Fibroblast of the conjunctiva (primary cell): ENCODE data around the gene ZDBF2.
"Not testable (repeated sequence)": the region's sequence is repeated elsewhere in the genome, so short reads cannot be mapped to it uniquely, and the experiment has no call there.

Experiments used
- DNase-seq: peaks from one replicate; pipeline ENCODE4 v3.0.0-alpha.2; 2010; ENCODE audit warnings: low read depth

ZDBF2 gene

DNA sequence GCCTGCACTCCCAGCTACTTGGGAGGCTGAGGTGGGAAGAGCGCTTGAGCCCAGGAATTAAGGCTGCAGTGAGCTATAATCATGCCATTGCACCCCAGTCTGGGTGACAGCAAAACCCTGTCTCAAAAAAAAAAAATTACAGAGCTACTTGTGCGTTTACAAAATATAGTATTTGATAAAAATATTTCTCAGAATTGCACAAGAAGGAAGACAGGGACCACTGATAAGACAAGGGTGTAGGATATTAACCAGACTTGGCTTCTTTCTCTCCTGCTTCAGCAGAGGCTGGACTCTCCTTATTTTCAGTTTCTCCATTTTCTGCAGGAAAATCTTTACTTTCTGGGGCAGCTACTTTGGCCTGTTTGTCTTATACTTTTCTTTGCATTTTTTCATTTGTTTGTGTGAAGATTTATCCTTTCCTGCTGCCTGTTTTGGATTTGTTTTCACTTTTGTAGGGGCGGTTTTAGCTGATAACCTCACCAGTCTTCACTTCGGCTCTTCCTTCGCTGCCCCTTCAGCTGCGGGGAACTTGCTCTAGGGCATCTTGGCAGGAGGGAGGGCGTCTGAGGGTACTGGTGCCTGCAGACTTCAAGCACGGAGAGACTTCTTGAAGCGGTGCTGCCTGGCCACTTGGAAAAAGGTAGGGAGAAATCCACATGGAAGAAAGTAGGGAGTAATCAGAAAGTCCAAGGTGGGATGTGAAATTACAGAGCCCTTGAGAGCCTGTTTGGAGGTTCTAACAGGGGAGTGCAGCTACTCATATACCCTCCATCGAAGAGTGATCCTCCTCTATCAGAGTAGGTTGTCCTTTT, 14.9 kb upstream of the ZDBF2 start:
- DNase-seq = no peak

DNA sequence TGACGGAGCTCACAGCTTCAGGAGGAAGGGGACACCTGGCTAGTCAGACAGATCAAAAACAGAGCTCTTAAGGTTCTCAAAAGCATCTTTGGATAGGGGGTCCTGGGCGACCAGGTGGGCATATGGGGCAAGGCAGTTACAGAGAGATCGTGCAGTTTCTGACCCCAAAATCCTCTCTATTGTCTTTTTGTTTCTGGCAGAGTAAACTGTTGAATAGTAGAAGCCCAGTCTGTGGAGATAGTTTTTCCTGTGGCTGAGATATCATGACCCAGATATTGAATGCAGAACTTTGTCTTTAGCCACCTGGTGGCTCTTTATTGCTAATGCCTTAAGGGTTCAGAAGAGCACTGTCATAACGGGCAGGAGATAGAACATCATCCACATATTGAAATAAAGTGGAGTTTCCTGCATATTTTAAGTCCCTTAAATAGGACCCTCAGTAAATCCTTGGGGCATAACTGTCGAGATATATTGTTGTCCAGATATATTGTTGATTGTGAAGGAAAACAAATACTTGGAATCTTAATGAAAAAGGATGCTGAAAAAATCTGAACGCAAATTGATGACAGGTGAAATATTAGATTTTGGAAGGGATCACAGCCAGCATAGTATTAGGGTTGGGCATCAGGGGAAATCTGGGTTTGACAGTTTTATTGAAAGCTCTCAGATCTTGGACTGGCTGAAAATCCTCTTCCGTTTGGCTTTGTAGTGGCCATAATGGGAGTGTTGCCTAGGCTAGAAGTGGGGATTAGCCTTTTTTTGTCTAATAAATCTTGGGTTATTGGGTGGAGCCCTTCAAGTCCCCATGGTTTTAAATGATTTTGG, 14.1 kb upstream of the ZDBF2 start:
- no peak for DNase-seq

DNA sequence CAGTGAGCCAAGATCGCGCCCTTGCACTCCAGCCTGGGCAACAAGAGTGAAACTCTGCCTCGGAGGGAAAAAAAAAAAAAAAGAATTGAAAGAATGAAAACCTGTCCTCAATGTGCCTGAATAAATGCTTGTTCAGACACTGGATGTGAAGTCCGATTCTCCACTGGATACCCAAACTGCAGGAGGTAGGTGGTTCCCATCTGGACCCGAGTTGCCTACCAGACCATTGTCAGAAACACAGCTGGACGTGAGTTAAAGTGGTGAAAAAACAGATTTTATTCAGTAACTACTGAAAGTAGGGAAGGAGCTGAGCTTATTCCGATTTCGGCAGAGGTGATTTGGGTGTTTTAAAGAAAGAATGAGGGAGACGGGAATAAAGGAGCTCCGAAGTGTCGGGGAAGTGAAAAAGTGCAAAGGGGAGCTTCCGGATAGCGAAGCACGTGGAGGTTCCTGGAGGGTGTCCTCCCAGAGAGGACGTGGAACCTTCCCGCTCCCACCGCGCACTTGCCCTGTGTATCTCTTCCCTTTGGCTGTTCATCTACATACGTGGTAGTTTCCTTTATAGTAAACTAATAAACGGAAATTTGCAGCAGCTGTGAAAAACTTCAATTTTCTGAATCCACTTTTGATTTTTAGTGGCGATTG, 10.4 kb upstream of the ZDBF2 start:
- DNase-seq = no peak

DNA sequence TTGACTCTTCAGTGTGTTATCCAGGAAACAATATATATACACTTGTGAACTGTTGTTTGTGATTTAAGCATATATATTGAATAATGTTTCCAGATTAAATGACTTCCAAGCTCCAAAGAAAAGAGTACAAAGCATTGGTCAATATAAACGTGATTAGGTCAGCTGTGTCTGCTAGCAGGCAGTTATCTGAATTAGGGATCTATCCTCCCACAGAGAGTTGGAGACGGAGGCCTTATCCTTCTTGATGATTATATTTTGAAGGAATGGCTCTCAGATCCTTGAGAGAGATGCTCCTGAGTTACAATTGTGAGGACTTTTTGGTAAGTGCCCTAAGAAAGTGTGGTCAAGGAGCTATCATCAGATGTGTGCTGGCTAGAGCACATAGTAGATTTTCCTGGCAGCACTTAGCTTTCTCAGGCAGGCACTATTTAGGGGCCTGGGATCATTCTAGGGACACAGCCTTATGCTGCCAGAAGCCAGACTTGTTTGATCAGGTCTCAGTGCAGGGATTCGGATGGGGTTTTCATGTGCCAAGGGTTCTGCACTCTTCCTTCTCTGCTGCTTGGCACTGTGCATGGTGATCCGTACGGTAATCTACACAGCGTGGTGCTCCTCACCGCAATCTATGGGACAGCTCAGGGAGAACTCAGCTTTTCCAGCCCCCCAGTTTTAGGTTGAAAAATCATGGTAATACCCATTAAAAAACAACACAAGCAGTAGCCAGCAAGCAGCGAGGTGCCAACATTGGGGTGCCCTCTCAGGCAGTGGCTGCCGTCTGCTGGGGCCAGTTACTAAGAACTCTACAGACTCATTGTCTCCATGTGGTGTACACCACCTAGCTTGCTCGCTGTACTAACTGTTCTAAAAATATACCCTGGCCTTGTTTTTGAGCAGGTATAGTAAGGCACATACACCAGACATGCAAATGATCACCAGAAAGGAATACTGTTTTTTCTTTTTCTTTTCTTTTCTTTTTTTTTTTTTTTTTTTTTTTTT, 8.0 kb upstream of the ZDBF2 start:
- no peak for DNase-seq

DNA sequence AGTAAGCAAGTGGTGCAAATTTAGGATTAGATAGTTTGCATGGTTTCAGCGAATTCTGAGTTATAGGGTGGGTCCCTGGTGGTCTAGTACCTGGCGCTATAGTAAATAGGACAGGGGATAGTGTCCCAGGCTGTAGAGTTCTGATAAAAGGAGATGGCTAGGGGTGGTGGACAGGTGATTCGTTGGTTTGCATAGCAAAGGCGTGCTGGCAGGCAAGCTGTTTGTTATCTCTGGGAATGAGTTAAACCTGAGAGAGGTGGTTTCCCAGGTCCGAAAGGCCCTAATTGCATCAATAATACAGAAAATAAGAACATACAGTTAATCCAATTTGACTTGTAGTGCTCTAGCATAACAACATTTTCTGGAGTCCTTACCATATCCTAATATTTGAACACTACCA, 6.9 kb upstream of the ZDBF2 start:
- no peak for DNase-seq

DNA sequence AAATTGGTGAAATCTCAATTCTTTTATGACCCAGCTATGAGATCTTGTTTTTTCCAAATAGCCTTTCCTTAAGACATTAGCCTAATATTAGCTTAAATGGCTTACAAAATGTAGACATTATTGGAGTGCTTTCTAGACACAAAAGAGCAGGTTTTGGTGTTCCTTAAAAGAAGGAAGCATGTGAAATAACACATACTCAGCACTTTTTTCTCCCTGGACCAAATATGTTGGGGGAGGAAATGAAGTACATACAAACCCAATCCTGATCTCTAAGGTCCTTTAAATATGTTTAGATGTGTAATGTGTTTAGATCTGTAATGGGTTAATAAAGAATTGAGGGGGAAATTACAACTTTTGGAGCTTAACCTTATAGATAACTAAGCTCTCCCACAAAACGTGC, 3.4 kb upstream of the ZDBF2 start:
- DNase-seq = no peak

DNA sequence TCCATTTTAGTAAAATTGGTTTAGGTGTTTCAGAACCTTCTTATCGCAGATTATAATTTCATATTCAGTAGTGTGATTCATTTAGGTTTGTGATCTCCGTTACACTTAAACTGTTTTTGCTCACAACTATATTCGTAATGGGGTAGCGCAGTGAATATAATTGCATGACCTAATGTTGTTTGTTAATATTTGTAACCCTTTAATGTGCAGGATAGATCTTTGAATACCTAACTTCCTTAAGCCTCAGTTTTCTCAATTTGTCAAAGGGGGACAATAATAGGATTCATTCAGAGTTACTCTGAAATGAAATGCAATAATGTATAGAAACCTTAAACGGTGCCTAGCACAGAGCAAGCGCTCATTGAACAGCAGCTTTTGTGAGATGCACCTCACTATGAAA, 558 bp upstream of the ZDBF2 start:
- no peak for DNase-seq

DNA sequence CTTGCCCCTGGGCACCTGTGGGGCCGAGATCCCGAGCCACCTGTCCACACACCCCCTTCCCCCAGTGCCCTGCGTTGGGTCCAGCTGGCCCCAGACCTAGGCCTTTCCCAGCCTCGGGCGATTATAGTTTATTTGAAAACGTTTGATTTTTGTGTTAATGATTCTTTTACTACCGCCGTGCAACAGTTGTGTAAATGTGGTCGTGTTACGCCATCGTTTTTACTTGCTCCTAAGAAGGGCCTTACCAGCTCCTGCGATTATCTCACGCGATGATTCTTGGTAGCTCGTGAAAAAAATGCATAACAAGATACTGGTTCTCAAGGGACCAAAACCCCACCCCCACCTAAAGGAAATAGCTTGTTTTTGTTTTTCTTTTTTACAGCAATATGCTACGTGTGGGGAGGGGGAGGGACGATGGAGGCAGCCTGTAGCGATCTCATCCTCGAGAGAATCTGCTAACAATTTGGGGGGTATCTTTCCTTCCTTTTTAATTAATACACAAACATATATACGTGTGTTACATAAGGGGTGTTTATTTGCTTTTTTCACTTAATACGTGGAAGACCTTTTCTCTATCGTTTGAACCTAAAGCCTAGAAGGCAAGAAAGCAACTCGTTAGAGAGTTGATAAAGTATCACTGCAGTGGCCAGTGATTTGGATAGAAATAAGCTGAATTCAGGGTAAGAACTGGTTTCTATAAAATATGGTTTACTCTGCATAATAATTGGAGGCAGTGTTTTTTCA, 1.0 kb downstream of the ZDBF2 start:
- DNase-seq = no peak

DNA sequence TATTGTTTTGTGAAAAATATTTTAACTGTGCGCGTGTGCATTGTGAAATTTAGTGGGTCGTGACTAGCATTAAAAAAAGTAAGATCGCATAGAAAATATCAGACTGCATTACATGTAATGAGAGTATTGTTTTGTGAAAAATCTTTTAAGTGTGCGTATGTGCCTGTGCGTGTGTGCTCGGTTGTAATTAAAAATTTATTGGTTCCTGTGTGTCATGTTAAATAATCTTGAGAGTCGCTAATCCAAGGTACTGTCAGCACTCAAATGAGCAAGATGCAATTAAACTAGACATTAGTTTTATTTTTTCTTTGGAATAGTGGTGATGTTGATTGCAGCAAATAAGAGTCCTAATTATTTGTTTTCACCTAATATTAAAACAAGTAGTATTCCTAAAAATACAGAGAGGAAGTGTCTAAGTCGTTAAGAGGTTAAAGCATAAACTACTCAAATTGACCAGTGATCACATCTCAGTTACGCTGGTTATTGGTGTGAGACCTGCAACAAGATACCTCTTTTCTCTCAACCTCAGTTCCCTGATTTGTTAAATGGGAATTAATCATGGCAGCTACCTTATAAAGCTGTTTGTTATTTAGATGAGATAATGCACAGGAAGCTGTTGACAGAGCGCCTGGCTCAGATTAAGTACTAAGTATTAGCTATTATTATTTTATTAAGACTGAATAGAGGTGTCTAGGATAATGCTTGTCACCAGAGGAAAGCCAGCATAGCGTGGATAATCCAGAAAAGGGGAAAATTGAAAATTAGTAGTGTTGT, 1.9 kb downstream of the ZDBF2 start:
- no peak for DNase-seq

DNA sequence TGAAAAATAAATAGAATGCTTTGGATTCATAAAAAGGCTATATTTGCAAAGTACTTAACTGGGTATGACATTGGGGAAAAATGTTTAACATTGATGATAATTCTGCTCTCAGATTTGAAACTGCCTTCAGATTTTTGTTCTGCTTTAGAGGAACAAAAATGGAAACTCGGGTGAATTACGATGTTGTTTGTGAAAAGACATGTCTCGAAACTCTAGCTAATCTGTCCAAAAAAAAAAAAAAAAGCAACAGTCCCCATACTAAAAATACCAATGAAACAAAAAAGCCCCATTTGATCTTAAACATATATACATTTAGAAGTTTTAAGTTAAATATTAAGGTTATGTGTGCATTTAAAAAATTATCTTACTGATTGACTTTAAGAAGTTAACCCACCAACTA, 3.0 kb downstream of the ZDBF2 start:
- DNase-seq = no peak

DNA sequence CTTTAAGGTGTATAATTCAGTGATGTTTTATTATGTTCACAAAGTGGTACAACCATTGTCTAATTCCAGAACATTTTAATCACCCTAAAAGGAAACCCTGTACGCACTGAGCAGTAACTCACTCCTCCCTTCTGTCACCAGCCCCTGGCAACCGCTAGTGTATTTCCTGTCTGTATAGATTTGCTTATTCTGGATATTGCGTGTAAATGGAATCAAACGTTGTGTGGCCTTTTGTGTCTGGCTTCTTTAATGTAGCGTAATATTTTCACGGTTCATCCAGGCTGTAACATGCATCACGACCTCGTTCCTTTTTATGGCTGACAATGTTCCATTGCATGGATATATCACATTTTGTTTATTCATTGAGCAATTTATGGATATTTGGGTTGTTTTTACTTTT, 8.3 kb downstream of the ZDBF2 start:
- DNase-seq = no peak

DNA sequence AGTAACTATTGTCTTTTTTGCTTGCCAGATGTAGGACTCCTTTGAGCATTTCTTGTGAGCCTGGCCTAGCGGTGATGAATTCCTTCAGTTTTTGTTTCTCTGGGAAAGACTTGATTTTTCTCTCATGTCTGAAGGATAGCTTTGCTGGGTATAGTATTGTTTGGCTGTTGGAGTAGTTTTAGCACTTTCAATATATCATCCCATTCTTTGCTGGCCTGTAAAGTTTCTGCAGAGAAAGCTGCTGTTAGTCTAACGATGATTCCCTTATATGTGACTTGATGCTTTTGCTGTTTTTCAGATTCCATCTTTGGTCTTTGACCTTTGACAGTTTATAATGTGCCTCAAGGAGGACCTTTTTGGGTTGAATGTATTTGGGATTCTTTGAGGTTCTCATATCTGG, 12.7 kb downstream of the ZDBF2 start:
- DNase-seq = no peak

DNA sequence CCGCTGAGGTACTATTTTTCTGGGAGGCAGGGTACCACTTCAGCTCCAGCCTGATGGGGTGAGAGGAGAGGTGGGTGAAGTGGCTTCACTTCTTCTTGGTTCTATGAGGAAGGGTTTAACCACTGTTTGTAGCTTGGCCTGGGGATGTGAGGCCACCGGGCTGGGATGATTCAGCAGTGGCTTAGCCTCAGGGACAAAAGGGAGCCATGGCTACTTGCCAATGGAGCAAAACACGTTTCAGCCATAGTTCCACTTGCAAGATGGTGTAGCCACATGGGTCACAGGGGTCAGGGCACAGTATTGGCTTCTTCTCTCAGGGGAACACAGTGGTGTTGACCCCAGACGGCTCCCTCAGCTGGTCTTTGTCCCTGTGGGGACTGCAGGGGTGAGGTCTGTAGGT, 14.9 kb downstream of the ZDBF2 start:
- no peak for DNase-seq

DNA sequence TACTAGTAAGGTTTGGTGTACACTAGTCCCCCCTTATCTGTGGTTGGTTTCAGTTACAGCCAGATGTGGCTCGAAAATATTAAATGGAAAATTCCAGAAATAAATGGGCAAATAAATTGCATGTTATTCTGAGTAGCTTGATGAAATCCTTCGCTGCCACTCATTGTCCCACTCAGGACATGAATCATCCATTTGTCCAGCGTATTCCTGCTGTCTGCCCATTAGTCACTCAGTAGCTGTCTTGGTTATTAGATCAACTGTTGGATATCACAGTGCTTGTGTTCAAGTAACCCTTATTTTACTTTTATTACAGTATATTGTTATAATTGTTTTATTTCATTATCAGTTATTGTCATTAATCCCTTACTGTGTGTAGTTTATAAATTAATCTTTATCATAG, 21.7 kb downstream of the ZDBF2 start:
- DNase-seq = peak; percentile 8

DNA sequence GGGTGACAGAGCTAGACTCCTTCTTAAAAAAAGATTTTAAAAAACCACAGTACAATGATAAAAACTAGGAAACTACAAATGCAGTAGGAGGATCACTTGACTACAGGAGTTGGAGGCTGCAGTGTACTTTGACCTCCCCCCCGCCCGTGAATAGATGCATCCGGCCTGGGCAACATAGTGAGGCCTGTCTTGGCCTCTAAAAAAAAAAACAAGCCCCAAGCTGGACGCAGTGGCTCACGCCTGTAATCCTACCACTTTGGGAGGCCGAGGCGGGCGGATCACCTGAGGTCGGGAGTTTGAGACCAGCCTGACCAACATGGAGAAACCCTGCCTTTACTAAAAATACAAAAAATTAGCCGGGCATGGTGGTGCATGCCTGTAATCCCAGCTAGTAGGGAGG, 25.1 kb downstream of the ZDBF2 start:
- DNase-seq = not testable (repeated sequence)

DNA sequence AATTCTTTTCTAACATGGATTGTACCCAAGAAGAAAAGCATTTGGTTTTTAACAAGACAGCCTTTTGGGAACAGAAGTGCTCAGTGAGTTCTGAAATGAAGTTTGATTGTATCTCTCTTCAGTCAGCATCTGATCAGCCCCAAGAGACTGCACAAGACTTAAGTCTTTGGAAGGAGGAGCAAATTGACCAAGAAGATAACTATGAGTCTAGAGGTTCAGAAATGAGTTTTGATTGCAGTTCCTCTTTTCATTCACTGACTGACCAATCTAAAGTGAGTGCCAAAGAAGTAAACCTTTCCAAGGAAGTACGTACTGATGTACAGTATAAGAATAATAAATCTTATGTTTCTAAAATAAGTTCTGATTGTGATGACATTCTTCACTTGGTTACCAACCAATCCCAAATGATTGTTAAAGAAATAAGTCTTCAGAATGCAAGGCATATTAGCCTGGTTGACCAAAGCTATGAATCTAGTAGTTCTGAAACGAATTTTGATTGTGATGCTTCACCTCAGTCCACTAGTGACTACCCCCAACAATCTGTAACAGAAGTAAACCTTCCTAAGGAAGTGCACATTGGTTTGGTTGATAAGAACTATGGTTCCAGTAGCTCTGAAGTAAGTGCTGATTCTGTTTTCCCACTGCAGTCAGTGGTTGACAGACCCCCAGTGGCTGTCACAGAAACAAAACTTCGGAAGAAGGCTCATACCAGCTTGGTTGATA, 31.2 kb downstream of the ZDBF2 start:
- DNase-seq = no peak

DNA sequence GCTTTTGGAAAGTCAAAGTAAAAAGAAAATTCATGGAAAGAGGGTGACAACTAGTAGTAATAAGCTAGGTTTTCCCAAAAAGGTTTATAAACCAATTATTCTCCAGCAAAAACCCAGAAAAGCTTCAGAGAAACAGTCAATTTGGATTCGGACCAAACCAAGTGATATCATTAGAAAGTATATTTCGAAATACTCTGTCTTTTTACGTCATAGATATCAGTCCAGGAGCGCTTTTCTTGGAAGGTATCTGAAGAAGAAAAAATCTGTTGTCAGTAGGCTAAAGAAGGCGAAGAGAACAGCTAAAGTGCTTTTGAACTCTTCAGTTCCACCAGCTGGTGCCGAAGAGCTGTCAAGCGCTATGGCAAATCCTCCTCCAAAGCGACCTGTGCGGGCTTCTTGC, 36.6 kb downstream of the ZDBF2 start:
- no peak for DNase-seq

DNA sequence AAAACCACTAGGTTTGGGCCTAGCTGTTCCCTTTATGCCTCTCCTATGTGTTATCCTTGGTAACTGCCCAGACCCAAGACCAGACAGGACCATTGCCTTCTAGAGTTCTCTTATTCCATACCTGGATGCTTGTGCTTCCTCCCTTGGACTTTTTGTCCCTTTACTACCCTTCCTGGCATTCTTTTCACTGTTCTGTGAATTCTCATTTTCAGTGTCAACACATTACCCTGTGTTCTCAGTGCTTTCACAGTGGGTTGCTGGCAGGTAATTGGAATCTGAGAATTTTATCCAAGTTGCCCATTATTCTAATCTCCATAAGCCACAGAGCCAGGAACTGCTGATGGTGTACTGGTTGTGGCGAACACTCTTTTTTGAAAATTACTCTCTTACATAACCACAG, 41.7 kb downstream of the ZDBF2 start:
- DNase-seq = no peak

DNA sequence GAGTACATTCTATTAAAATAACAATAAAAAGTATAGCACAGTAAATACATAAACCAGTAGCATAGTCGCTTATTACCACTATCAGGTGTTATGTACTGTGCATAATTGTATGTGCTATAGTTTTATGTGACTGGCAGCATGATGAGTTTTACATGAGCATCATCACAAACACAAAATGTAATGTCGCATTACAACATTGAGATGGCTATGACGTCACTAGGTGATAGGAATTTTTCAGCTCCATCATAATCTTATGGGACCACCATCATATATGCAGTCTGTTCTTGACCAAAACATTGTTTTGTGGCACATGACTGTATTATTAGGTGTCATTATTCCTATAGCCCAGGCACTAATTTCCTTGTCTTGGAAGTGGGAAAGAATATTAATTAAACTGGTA, 48.6 kb downstream of the ZDBF2 start:
- DNase-seq = no peak

DNA sequence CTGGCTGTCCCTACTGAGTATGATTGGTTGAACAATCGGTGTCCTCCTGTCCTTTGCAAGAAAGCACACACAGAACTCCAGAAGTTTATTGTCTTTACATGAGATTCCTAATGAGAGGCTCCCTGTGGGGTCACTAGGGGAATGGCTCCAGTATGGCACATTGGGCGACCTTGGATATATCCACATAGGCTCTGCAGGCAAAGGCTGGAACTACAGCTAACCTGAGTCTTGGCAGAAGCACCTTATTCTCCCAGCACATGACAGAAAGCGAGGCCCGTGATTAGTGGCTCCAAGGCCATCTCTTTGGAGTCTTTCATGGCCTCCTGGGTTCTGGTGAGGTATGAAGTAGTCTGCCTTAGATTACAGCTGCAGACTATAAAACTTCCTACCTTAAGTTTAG, 49.0 kb downstream of the ZDBF2 start:
- no peak for DNase-seq
